HepG2 (cell line): Measurements from ENCODE around the gene PYGO2. TPM values are rescaled to one million over a fixed set of nuclear protein-coding genes. Genes with fewer than 3 reads are reported as not detected.

Experiments
- AKNA ChIP-seq: sonication (generic); formaldehyde crosslinking; IDR thresholded peaks from 2 replicates; pipeline ENCODE4 v1.4.0; 2020; ENCODE audit warnings: missing genetic modification reagents, borderline replicate concordance
- ATF7-NPFF ChIP-seq: sonication (generic); formaldehyde crosslinking; IDR thresholded peaks from 2 replicates; pipeline ENCODE4 v1.8.1; 2023; ENCODE audit warnings: mild to moderate bottlenecking, low read depth, missing genetic modification reagents, moderate library complexity
- EP300 ChIP-seq, 3 experiments: sonication (generic) in 1 of 3; formaldehyde crosslinking in 1 of 3; IDR thresholded peaks; 2 replicates each; pipeline versions ENCODE4 v1.5.1 to v1.6.1; 2011 to 2020; ENCODE audit warnings: low read depth in 2 of 3, low read length in 2 of 3, borderline replicate concordance in 1 of 3, improper control_type of control experiment in 1 of 3, mild to moderate bottlenecking in 1 of 3, missing genetic modification reagents in 1 of 3, moderate library complexity in 1 of 3
- ETV5 ChIP-seq: IDR thresholded peaks from 2 replicates; pipeline ENCODE4 v1.6.1; 2018; ENCODE audit warnings: missing biosample characterization, missing genetic modification reagents, inconsistent platforms, borderline replicate concordance
- GABPB1 ChIP-seq: IDR thresholded peaks from 2 replicates; pipeline ENCODE4 v1.6.1; 2016; ENCODE audit warnings: mild to moderate bottlenecking, missing genetic modification reagents, moderate library complexity, missing compliant biosample characterization
- MNT ChIP-seq: fragments of 450-650 bp; IDR thresholded peaks from 2 replicates; pipeline ENCODE4 v1.6.1; 2016
- PHF8 ChIP-seq: sonication (generic); formaldehyde crosslinking; IDR thresholded peaks from 2 replicates; pipeline ENCODE4 v1.5.0; 2020; ENCODE audit warnings: missing genetic modification reagents
- PITX1 ChIP-seq: sonication (generic); formaldehyde crosslinking; IDR thresholded peaks from 2 replicates; pipeline ENCODE4 v1.5.1; 2020; ENCODE audit warnings: mild to moderate bottlenecking, missing genetic modification reagents
- SIN3A ChIP-seq: IDR thresholded peaks from 2 replicates; pipeline ENCODE4 v1.6.1; 2011; ENCODE audit warnings: low read depth, mild to moderate bottlenecking, control low read depth, low read length, borderline replicate concordance
- SRSF1 ChIP-seq: fragments of 200-400 bp; formaldehyde crosslinking; optimal IDR thresholded peaks from 2 replicates; pipeline ENCODE3; 2017; ENCODE audit warnings: mild to moderate bottlenecking, low read depth, low read length, moderate library complexity
- TFDP1 ChIP-seq: IDR thresholded peaks from 2 replicates; pipeline ENCODE4 v1.6.1; 2016; ENCODE audit warnings: missing compliant biosample characterization, missing genetic modification reagents, borderline replicate concordance
- ZBTB1 ChIP-seq: sonication (generic); formaldehyde crosslinking; IDR thresholded peaks from 2 replicates; pipeline ENCODE4 v1.4.0; 2020; ENCODE audit warnings: missing genetic modification reagents, borderline replicate concordance
- ZKSCAN5 ChIP-seq: sonication (generic); formaldehyde crosslinking; IDR thresholded peaks from 2 replicates; pipeline ENCODE4 v1.5.1; 2020; ENCODE audit warnings: mild to moderate bottlenecking, missing genetic modification reagents
- ZNF276 ChIP-seq: sonication (generic); formaldehyde crosslinking; IDR thresholded peaks from 2 replicates; pipeline ENCODE4 v1.4.0; 2020; ENCODE audit warnings: mild to moderate bottlenecking, low read depth, missing genetic modification reagents
- ZNF296 ChIP-seq: sonication (generic); formaldehyde crosslinking; conservative IDR thresholded peaks from 2 replicates; pipeline ENCODE4 v1.5.0; 2020; ENCODE audit warnings: mild to moderate bottlenecking, missing genetic modification reagents
- ZNF3 ChIP-seq: IDR thresholded peaks from 2 replicates; pipeline ENCODE4 v1.7.0; 2017; ENCODE audit warnings: inconsistent platforms
- ZNF441 ChIP-seq: sonication (generic); formaldehyde crosslinking; IDR thresholded peaks from 2 replicates; pipeline ENCODE4 v1.7.0; 2021; ENCODE audit warnings: missing genetic modification reagents, borderline replicate concordance
- ZNF672 ChIP-seq: sonication (generic); formaldehyde crosslinking; IDR thresholded peaks from 2 replicates; pipeline ENCODE4 v1.8.1; 2022; ENCODE audit warnings: missing genetic modification reagents
- ZNF746 ChIP-seq: sonication (generic); formaldehyde crosslinking; IDR thresholded peaks from 2 replicates; pipeline ENCODE4 v1.8.0; 2022; ENCODE audit warnings: mild to moderate bottlenecking, missing genetic modification reagents
- ZNF761 ChIP-seq: sonication (generic); formaldehyde crosslinking; conservative IDR thresholded peaks from 2 replicates; pipeline ENCODE4 v1.4.0; 2020; ENCODE audit warnings: mild to moderate bottlenecking, missing genetic modification reagents
- polyA plus RNA-seq, 8 experiments: library from polyadenylated mRNA; depleted of rRNA in 3 of 8; stranded (reverse) in 7 of 8; unstranded in 1 of 8; fragments of >200 nt; fragmentation: Illumina TruSeq in 4 of 8; extraction: Trizol in 4 of 8; gene quantifications; 2 replicates each; pipeline versions ENCODE4 v1.2.1 to v1.2.3, GENCODE V29; 2011 to 2016; ENCODE audit warnings: low read depth in 4 of 8, missing spikeins in 1 of 8, mixed read lengths in 1 of 8; ENCODE audit not compliant: insufficient read depth in 1 of 8
- total RNA-seq, 5 experiments: library from RNA; depleted of rRNA; stranded (reverse); fragments of >200 nt; fragmentation: Illumina TruSeq; extraction: Trizol; gene quantifications; 2 replicates each; pipeline ENCODE4 v1.2.3, GENCODE V29; 2016; ENCODE audit warnings: low read depth in 1 of 5

Gene PYGO2
- total and polyA plus RNA-seq, 2 of the 13 experiments (the other 11 are each of a cell fraction or from before 2014, with no cell fraction given) = 20.3 to 21.8 TPM

GRCh38 chr1:155003766-155004351 lies 42.3 kb upstream of the PYGO2 start (continued):
- TF ChIP-seq MNT = peak; percentile 17; the same call in 1 of the 2 replicates
- peak; percentile 65 for TF ChIP-seq SRSF1
- peak; percentile 96 for TF ChIP-seq ZNF276 (CRISPR knock-in tag)
- 0 out of 2 replicates have a peak, but pooled peaks have one; percentile 28 for TF ChIP-seq PHF8 (CRISPR knock-in tag)
- TF ChIP-seq ZNF441 (CRISPR knock-in tag) = peak; percentile 12; the same call in 1 of the 2 replicates
- 0 out of 2 replicates have a peak, but pooled peaks have one; percentile 13 for TF ChIP-seq ZNF761 (CRISPR knock-in tag)
- no peak for TF ChIP-seq ZNF3 (CRISPR knock-in tag)
- TF ChIP-seq TFDP1 (CRISPR knock-in tag) = peak; percentile 9; the same call in 1 of the 2 replicates
- TF ChIP-seq SIN3A = peak; percentile 57; the same call in 1 of the 2 replicates
- peak; percentile 84 for TF ChIP-seq ZNF746
- TF ChIP-seq GABPB1 (CRISPR knock-in tag) = peak; percentile 88
- TF ChIP-seq ZBTB1 (CRISPR knock-in tag) = no peak
- peak in 1 of 2 experiments; percentile 47; a peak in 2 of 4 replicates for TF ChIP-seq EP300 (IDR thresholded peaks at IDR 0.05; ENCODE audit: low read depth in 2 of 2, low read length in 2 of 2)
- no peak for TF ChIP-seq EP300 (CRISPR knock-in tag; IDR thresholded peaks at IDR 0.05; ENCODE audit: borderline replicate concordance)
- peak; percentile 53; the same call in 1 of the 2 replicates for TF ChIP-seq ATF7-NPFF (CRISPR knock-in tag)
- 0 out of 2 replicates have a peak, but pooled peaks have one; percentile 40 for TF ChIP-seq ZNF296 (CRISPR knock-in tag)
- TF ChIP-seq ZKSCAN5 = no peak
- TF ChIP-seq AKNA (CRISPR knock-in tag) = no peak
- no peak for TF ChIP-seq ZNF672
- TF ChIP-seq ETV5 (CRISPR knock-in tag) = peak; percentile 79
- peak; percentile 40; the same call in 1 of the 2 replicates for TF ChIP-seq PITX1 (CRISPR knock-in tag)
